Measurements from ENCODE around the gene CREB3L1.

CREB3L1 gene

DNA sequence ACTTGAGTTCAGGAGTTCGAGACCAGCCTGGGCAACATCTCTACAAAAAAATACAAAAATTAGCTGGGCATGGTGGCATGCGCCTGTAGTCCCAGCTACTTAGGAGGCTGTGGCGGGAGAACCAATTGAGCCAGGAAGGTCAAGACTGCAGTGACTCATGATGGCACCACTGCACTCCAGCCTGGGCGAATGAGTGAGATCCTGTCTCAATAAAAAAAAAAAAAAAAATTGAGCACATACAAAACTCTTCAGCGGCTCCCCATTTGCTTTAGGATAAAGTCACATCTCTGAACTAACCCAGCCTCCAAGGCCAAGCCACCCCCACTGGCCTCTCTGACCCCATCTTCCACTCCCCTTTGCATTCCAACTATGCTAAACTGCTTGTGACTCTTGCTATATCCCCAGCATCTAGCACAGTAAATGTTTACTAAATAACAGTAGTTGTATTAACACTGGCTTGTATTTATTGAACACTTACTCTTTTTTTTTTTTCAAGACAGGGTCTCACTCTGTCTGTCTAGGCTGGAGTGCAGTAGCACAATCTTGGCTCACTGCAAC, 28.9 kb downstream of the CREB3L1 start:
- no peak for DNase-seq (ENCODE audit: insufficient read length, low spot score)
- TF ChIP-seq, protein P1, sequence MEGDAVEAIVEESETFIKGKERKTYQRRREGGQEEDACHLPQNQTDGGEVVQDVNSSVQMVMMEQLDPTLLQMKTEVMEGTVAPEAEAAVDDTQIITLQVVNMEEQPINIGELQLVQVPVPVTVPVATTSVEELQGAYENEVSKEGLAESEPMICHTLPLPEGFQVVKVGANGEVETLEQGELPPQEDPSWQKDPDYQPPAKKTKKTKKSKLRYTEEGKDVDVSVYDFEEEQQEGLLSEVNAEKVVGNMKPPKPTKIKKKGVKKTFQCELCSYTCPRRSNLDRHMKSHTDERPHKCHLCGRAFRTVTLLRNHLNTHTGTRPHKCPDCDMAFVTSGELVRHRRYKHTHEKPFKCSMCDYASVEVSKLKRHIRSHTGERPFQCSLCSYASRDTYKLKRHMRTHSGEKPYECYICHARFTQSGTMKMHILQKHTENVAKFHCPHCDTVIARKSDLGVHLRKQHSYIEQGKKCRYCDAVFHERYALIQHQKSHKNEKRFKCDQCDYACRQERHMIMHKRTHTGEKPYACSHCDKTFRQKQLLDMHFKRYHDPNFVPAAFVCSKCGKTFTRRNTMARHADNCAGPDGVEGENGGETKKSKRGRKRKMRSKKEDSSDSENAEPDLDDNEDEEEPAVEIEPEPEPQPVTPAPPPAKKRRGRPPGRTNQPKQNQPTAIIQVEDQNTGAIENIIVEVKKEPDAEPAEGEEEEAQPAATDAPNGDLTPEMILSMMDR (IDR thresholded peaks at IDR 0.05; ENCODE audit: insufficient read depth, missing control alignments): no peak

DNA sequence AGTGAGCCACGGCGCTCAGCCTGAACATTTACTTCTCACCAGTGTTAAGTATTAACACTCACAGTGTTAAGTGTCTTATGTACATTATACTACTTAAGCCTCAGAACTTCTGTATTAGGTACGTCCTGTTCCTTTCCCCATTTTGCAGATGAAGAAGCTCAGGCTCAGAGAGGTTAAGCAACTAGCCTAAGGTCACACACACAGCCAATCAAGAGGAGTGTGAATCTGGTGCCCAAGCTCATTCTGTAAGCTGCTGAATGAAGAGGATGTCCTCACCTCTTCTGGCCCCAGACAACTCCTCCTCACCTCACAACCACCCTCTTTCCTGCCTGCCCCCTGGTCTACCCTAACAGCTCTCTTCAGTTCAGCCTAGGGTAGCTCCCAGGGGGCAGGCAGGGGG, 29.9 kb downstream of the CREB3L1 start:
- no peak for DNase-seq (ENCODE audit: insufficient read length, low spot score)
- no peak for FAIRE-seq
- TF ChIP-seq, protein P1 (IDR thresholded peaks at IDR 0.05; ENCODE audit: insufficient read depth, missing control alignments): no peak

More for the DNA sequence above, 28.9 kb downstream of the CREB3L1 start:
- FAIRE-seq: no peak

DNA sequence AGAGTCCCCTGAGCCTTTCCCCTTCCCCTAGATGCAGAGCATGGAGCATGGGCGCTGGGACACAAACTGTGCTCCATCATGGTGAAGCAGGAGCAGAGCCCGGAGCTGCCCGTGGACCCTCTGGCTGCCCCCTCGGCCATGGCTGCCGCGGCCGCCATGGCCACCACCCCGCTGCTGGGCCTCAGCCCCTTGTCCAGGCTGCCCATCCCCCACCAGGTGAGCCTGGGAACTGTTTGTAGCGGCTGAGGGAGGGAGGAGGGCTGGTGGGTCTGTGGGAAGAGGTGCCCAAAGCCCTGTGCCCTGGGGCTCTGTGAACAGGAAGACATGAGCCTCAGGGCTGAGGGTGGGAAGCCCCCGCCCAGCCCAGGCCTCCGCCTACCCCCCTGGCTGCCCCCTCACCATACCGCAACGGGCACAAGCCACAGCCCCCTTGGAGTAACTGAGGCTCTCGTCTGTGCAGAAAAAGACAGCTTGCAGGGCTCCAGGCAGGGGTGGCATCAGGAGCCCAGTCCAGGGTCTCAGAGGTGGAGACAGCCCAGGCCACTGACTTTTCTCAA, 30.4 kb downstream of the CREB3L1 start:
- DNase-seq (ENCODE audit: insufficient read length, low spot score) (no peak), FAIRE-seq (no peak)
- TF ChIP-seq, protein P1 (IDR thresholded peaks at IDR 0.05; ENCODE audit: insufficient read depth, missing control alignments): no peak

- no peak for FAIRE-seq
- peak; percentile 83 for DNase-seq (ENCODE audit: insufficient read length, low spot score)
- TF ChIP-seq, protein P1 (IDR thresholded peaks at IDR 0.05; ENCODE audit: insufficient read depth, missing control alignments): peak; percentile 82
Observed at GRCh38 chr11:46308631-46309419, 31.4 kb downstream of the CREB3L1 start.

GRCh38 chr11:46309814-46310259, 32.4 kb downstream of the CREB3L1 start:
- no peak for FAIRE-seq
- TF ChIP-seq, protein P1 (IDR thresholded peaks at IDR 0.05; ENCODE audit: insufficient read depth, missing control alignments): no peak
- no peak for DNase-seq (ENCODE audit: insufficient read length, low spot score)

- FAIRE-seq: no peak
- peak; percentile 69 for DNase-seq (ENCODE audit: insufficient read length, low spot score)
- TF ChIP-seq, protein P1 (IDR thresholded peaks at IDR 0.05; ENCODE audit: insufficient read depth, missing control alignments): peak; percentile 78
Observed at GRCh38 chr11:46315033-46315738, 37.7 kb downstream of the CREB3L1 start.
